HAP-1 (cell line): ENCODE results near the gene BTBD9.
A peak's percentile ranks its signal among the peaks of the same experiment; 100 is the strongest.

Experiments
- DNase-seq, 2 experiments: peaks; one replicate each; pipeline ENCODE4 v3.0.0-alpha.2; 2016 to 2020; ENCODE audit warnings: low spot score in 2 of 2
- H3K27me3 ChIP-seq: fragments of 250-450 bp; sonication (Bioruptor Pico); 2 replicates; pipeline ENCODE4 v1.5.1; 2020; ENCODE audit warnings: low read depth, mild to moderate bottlenecking, moderate library complexity
- H3K36me3 ChIP-seq: fragments of 250-450 bp; sonication (Bioruptor Pico); replicated peaks from 2 replicates; pipeline ENCODE4 v1.5.1; 2020; ENCODE audit warnings: mild to moderate bottlenecking
- H3K4me1 ChIP-seq: fragments of 250-450 bp; sonication (Bioruptor Pico); 2 replicates; pipeline ENCODE4 v1.5.1; 2020; ENCODE audit warnings: mild to moderate bottlenecking
- H3K4me3 ChIP-seq: fragments of 250-450 bp; sonication (Bioruptor Pico); 2 replicates; pipeline ENCODE4 v1.5.1; 2020; ENCODE audit warnings: mild to moderate bottlenecking, moderate library complexity
- H3K9me3 ChIP-seq: fragments of 250-450 bp; sonication (Bioruptor Pico); 2 replicates; pipeline ENCODE4 v1.5.1; 2020; ENCODE audit warnings: mild to moderate bottlenecking, moderate library complexity
- in situ Hi-C: fragments of 300-500 bp; cut with MboI; formaldehyde crosslinking; loops from 3 replicates; pipeline ENCODE4 v1.14.3; 2020; ENCODE audit warnings: low sequenced_read_pairs, inconsistent platforms, mixed read lengths

BTBD9 gene

GRCh38 chr6:38322138-38322537 is 317.6 kb downstream of the BTBD9 start:
- no peak for DNase-seq
- no peaks in the 10 kb centered on the region for H3K9me3 ChIP-seq
- H3K36me3 ChIP-seq = no peaks in the 10 kb centered on the region
- no peak overlapping the region for H3K4me3 ChIP-seq
- no peaks in the 10 kb centered on the region for H3K4me1 ChIP-seq
- no peaks in the 10 kb centered on the region for H3K27me3 ChIP-seq
- in situ Hi-C loops = no loop called here

- Histone ChIP-seq H3K36me3 (no peaks in the 10 kb centered on the region), H3K9me3 (no peaks in the 10 kb centered on the region), H3K4me3 (no peak overlapping the region), H3K27me3 (no peaks in the 10 kb centered on the region), H3K4me1 (no peaks in the 10 kb centered on the region)
- no peak for DNase-seq
- in situ Hi-C loops = no loop called here
These were observed 318.9 kb downstream of the BTBD9 start for GRCh38 chr6:38320843-38321242.

- in situ Hi-C loops = no loop called here
- DNase-seq = no peak
These were observed 319.4 kb downstream of the BTBD9 start for GRCh38 chr6:38320358-38320757.

GRCh38 chr6:38319256-38320212 is 320.2 kb downstream of the BTBD9 start:
- Histone ChIP-seq H3K27me3 (no peaks in the 10 kb centered on the region), H3K4me3 (no peak overlapping the region), H3K36me3 (no peaks in the 10 kb centered on the region), H3K9me3 (no peaks in the 10 kb centered on the region), H3K4me1 (no peaks in the 10 kb centered on the region)
- DNase-seq = no peak
- in situ Hi-C loops = no loop called here

More at GRCh38 chr6:38320358-38320757, 319.4 kb downstream of the BTBD9 start:
- Histone ChIP-seq H3K36me3 (no peaks in the 10 kb centered on the region), H3K9me3 (no peaks in the 10 kb centered on the region), H3K4me1 (no peaks in the 10 kb centered on the region), H3K27me3 (no peaks in the 10 kb centered on the region), H3K4me3 (no peak overlapping the region)

- DNase-seq = no peak
- Histone ChIP-seq H3K27me3 (no peaks in the 10 kb centered on the region), H3K36me3 (no peaks in the 10 kb centered on the region), H3K4me3 (no peak overlapping the region), H3K4me1 (peaks cover 4% of the 10 kb centered on the region), H3K9me3 (no peaks in the 10 kb centered on the region)
- in situ Hi-C loops = no loop called here
These were observed 323.4 kb downstream of the BTBD9 start for GRCh38 chr6:38316099-38316868.

GRCh38 chr6:38311201-38311600 is 328.5 kb downstream of the BTBD9 start:
- H3K27me3 ChIP-seq = no peaks in the 10 kb centered on the region
- H3K9me3 ChIP-seq = no peaks in the 10 kb centered on the region
- in situ Hi-C loops = no loop called here
- peak in 1 of 2 experiments; percentile 72 for DNase-seq
- no peak overlapping the region for H3K4me3 ChIP-seq
- H3K36me3 ChIP-seq = no peaks in the 10 kb centered on the region
- peaks cover 4% of the 10 kb centered on the region for H3K4me1 ChIP-seq

GRCh38 chr6:38310061-38310460 is 329.7 kb downstream of the BTBD9 start:
- Histone ChIP-seq H3K36me3 (no peaks in the 10 kb centered on the region), H3K4me3 (no peak overlapping the region), H3K27me3 (no peaks in the 10 kb centered on the region), H3K4me1 (peaks cover 4% of the 10 kb centered on the region), H3K9me3 (no peaks in the 10 kb centered on the region)
- in situ Hi-C loops = no loop called here
- no peak for DNase-seq

GRCh38 chr6:38307740-38308139 is 332.0 kb downstream of the BTBD9 start:
- H3K27me3 ChIP-seq = 0 out of 2 replicates have a peak, but pooled peaks cover 2% of the 10 kb centered on the region
- H3K4me1 ChIP-seq = peaks cover 4% of the 10 kb centered on the region
- DNase-seq = no peak
- in situ Hi-C loops = no loop called here
- no peaks in the 10 kb centered on the region for H3K36me3 ChIP-seq
- H3K9me3 ChIP-seq = no peaks in the 10 kb centered on the region
- H3K4me3 ChIP-seq = no peak overlapping the region

GRCh38 chr6:38306931-38307330 is 332.8 kb downstream of the BTBD9 start:
- no peak overlapping the region for H3K4me3 ChIP-seq
- in situ Hi-C loops = no loop called here
- no peaks in the 10 kb centered on the region for H3K9me3 ChIP-seq
- H3K36me3 ChIP-seq = no peaks in the 10 kb centered on the region
- 0 out of 2 replicates have a peak, but pooled peaks cover 5% of the 10 kb centered on the region for H3K27me3 ChIP-seq
- H3K4me1 ChIP-seq = peaks cover 4% of the 10 kb centered on the region
- no peak for DNase-seq

- in situ Hi-C loops = no loop called here
- 0 out of 2 replicates have a peak, but pooled peaks cover 5% of the 10 kb centered on the region for H3K27me3 ChIP-seq
- no peaks in the 10 kb centered on the region for H3K36me3 ChIP-seq
- no peaks in the 10 kb centered on the region; the same call in none of the 2 replicates for H3K4me1 ChIP-seq
- no peak overlapping the region for H3K4me3 ChIP-seq
- DNase-seq = no peak
- H3K9me3 ChIP-seq = no peaks in the 10 kb centered on the region
These were observed 333.6 kb downstream of the BTBD9 start for GRCh38 chr6:38305995-38306681.

- Histone ChIP-seq H3K27me3 (0 out of 2 replicates have a peak, but pooled peaks cover 5% of the 10 kb centered on the region), H3K4me3 (no peak overlapping the region), H3K9me3 (peaks cover 2% of the 10 kb centered on the region; the same call in 1 of the 2 replicates), H3K36me3 (no peaks in the 10 kb centered on the region; the same call in 1 of the 2 replicates), H3K4me1 (no peaks in the 10 kb centered on the region)
- DNase-seq = no peak
- in situ Hi-C loops = no loop called here
These were observed 336.9 kb downstream of the BTBD9 start for GRCh38 chr6:38302838-38303237.

- Histone ChIP-seq H3K27me3 (0 out of 2 replicates have a peak, but pooled peaks cover 5% of the 10 kb centered on the region), H3K4me3 (no peak overlapping the region), H3K9me3 (peaks cover 2% of the 10 kb centered on the region; the same call in 1 of the 2 replicates), H3K36me3 (no peaks in the 10 kb centered on the region; the same call in 1 of the 2 replicates), H3K4me1 (no peaks in the 10 kb centered on the region)
- DNase-seq = peak in 1 of 2 experiments; percentile 1
- in situ Hi-C loops = no loop called here
These were observed 337.6 kb downstream of the BTBD9 start for GRCh38 chr6:38302081-38302480.

GRCh38 chr6:38290133-38290799 is 349.5 kb downstream of the BTBD9 start:
- Histone ChIP-seq H3K27me3 (no peaks in the 10 kb centered on the region), H3K4me3 (no peak overlapping the region)

More at GRCh38 chr6:38290133-38290799, 349.5 kb downstream of the BTBD9 start:
- Histone ChIP-seq H3K4me1 (no peaks in the 10 kb centered on the region), H3K36me3 (no peaks in the 10 kb centered on the region), H3K9me3 (peaks cover 14% of the 10 kb centered on the region)
- in situ Hi-C loops = no loop called here
- DNase-seq = no peak
